Measurements from ENCODE around the gene ALDH1A2. TPM values are rescaled to one million over a fixed set of nuclear protein-coding genes. Genes with fewer than 3 reads are reported as not detected.
A peak's percentile ranks its signal among the peaks of the same experiment; 100 is the strongest.

ALDH1A2 gene
- total and polyA plus RNA-seq, 4 donors, result 3.6 to 28.4 (median 9.5) TPM

DNA sequence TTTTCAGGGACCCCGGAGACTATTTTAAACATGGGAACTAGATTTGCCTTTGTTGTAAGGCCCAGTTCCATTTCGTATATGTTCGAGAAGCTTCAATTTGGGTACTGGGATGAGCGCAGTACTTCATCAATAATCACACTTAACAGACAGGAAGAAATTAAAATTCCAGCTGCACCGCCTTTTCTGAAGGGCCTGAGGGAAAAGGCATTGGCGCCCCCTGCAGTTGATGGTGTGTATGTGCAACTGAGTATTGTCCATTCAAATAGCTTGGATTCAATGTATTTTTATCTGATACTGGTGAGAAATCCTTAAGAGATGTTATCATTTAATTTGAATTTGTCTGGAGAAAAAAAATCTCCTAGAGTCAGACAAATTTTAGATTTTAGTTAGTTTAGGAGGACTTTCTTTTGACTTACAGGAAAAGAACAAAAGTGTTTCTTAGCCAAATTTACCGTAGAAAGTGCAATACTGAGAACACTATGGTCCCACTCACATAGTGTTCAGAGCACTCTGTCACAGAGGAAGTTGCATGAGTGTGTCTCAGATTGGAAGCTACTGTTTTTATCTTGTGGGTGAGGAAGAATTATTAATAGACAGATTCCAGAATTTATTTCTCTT, 5.4 kb upstream of the ALDH1A2 start:
- ATAC-seq (ENCODE audit: insufficient read depth, low FRiP score), result no peak
- Histone ChIP-seq H3K36me3 (ENCODE audit: control insufficient read depth in 4 of 4, insufficient read depth in 4 of 4, low read length in 4 of 4) (no peaks in the 10 kb centered on the region), H3K4me1 (ENCODE audit: control insufficient read depth in 5 of 5, insufficient read depth in 5 of 5, low read length in 5 of 5) (peaks cover 0 to 5% (median 3%) of the 10 kb centered on the region in 5 donors), H3K9me3 (ENCODE audit: control insufficient read depth in 4 of 4, insufficient read depth in 3 of 4, low read length in 3 of 4) (no peaks in the 10 kb centered on the region), H3K9ac (ENCODE audit: insufficient read depth in 1 of 2, low read length in 2 of 2) (no peak overlapping the region), H3K27ac (ENCODE audit: low read depth in 1 of 2, low read length in 1 of 2) (no peak overlapping the region), H3K4me3 (no peak overlapping the region), H3K27me3 (ENCODE audit: control insufficient read depth in 3 of 3, insufficient read depth in 3 of 3, low read length in 2 of 3) (no peaks in the 10 kb centered on the region)
- 32 to 34% methylated on average over 7 of the region's 7 CpGs for WGBS, 2 donors
- TF ChIP-seq CTCF (IDR thresholded peaks at IDR 0.05; ENCODE audit: control extremely low read depth, extremely low read depth), result peak; percentile 55
- peak; percentile 74 to 83 (median 81) for DNase-seq

GRCh38 chr15:58069008-58069407, 3.5 kb upstream of the ALDH1A2 start:
- Histone ChIP-seq H3K27ac (ENCODE audit: low read depth in 1 of 2, low read length in 1 of 2) (no peak overlapping the region), H3K9ac (ENCODE audit: insufficient read depth in 1 of 2, low read length in 2 of 2) (no peak overlapping the region), H3K27me3 (ENCODE audit: control insufficient read depth in 3 of 3, insufficient read depth in 3 of 3, low read length in 2 of 3) (peaks cover 0 to 12% (median 11%) of the 10 kb centered on the region in 3 donors), H3K4me1 (ENCODE audit: control insufficient read depth in 5 of 5, insufficient read depth in 5 of 5, low read length in 5 of 5) (peaks cover 0 to 9% (median 4%) of the 10 kb centered on the region in 5 donors), H3K9me3 (ENCODE audit: control insufficient read depth in 4 of 4, insufficient read depth in 3 of 4, low read length in 3 of 4) (peaks cover 0 to 8% (median 0%) of the 10 kb centered on the region in 4 donors), H3K4me3 (no peak overlapping the region), H3K36me3 (ENCODE audit: control insufficient read depth in 4 of 4, insufficient read depth in 4 of 4, low read length in 4 of 4) (no peaks in the 10 kb centered on the region)
- TF ChIP-seq CTCF (IDR thresholded peaks at IDR 0.05; ENCODE audit: control extremely low read depth, extremely low read depth), result no peak
- no peak for DNase-seq
- ATAC-seq (ENCODE audit: insufficient read depth, low FRiP score), result no peak
- 84 to 86% methylated on average over 5 of the region's 5 CpGs for WGBS, 2 donors

DNA sequence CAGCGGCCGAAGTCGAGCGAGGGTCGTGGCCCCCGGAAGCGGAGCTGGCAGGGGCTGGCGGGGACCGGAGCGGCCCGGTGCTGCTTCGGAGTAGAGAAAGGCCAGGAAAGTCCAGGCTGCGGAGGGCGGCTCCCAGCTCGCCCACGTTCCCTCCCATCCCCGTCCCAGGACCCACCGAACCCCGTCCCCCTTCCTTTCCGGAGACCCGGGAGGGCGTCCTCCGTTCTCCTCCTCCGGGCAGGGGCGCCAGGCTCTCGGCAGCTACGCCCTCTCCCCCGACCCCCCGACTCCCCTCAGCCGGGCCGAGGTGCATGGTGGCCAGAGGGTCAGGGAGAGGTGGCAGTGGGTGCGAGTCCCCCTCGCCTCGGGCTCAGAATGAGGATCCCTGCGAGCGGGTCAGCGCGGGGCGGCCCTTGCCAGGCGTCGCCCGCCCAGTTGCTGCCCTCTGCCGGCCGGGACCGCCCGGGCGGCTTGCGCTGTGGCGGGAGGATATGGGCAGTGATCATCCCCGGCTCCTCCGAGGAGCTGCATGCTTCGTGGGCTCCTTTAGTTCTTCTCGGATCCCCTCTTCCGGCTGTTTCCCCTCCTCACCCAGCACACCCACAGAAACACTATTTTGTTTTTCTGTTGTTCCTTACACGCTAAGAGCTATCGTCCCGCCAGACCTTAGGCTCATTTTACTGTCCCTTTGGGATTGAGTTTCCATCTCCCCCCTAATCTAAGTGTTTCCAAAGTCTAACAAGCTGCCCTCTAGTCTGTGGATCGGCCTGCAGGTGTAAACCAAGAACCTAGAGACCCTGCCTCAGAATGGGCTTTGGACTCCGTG, 744 bp upstream of the ALDH1A2 start:
- 6 to 9% methylated on average over 37 to 59 of the region's 59 CpGs for WGBS, 2 donors
- no peak overlapping the region for H3K9ac ChIP-seq (ENCODE audit: insufficient read depth in 1 of 2, low read length in 2 of 2)
- peaks cover 0 to 8% (median 0%) of the 10 kb centered on the region in 4 donors for H3K9me3 ChIP-seq (ENCODE audit: control insufficient read depth in 4 of 4, insufficient read depth in 3 of 4, low read length in 3 of 4)
- H3K36me3 ChIP-seq (ENCODE audit: control insufficient read depth in 4 of 4, insufficient read depth in 4 of 4, low read length in 4 of 4), result no peaks in the 10 kb centered on the region
- H3K27me3 ChIP-seq (ENCODE audit: control insufficient read depth in 3 of 3, insufficient read depth in 3 of 3, low read length in 2 of 3), result peaks cover 0 to 37% (median 23%) of the 10 kb centered on the region in 3 donors
- peak; percentile 54 for TF ChIP-seq CTCF (IDR thresholded peaks at IDR 0.05; ENCODE audit: control extremely low read depth, extremely low read depth)
- H3K4me3 ChIP-seq, result peak overlapping the region; percentile 18
- no peak overlapping the region for H3K27ac ChIP-seq (ENCODE audit: low read depth in 1 of 2, low read length in 1 of 2)
- ATAC-seq (ENCODE audit: insufficient read depth, low FRiP score) (peak; percentile 86), DNase-seq (peak; percentile 81 to 86 (median 86))
- peaks cover 0 to 14% (median 4%) of the 10 kb centered on the region in 5 donors for H3K4me1 ChIP-seq (ENCODE audit: control insufficient read depth in 5 of 5, insufficient read depth in 5 of 5, low read length in 5 of 5)

Measured in lung (tissue), 12 donors.